ENCODE data around the gene WDR44.

Gene WDR44

GRCh38 chrX:118498755-118499154 lies 152.8 kb downstream of the WDR44 start:
- DNase-seq (ENCODE audit: low spot score): no peak
- no peak for TF ChIP-seq CTCF (IDR thresholded peaks at IDR 0.05; ENCODE audit: borderline replicate concordance, control extremely low read depth, extremely low read depth, insufficient read depth, missing control alignments)
- in situ Hi-C loops (cut with MboI; ENCODE audit: low sequenced_read_pairs, unreplicated experiment): no loop called here

GRCh38 chrX:118499295-118499694 lies 153.4 kb downstream of the WDR44 start:
- TF ChIP-seq CTCF (IDR thresholded peaks at IDR 0.05; ENCODE audit: borderline replicate concordance, control extremely low read depth, extremely low read depth, insufficient read depth, missing control alignments): no peak
- DNase-seq (ENCODE audit: low spot score): no peak

More at GRCh38 chrX:118499295-118499694, 153.4 kb downstream of the WDR44 start:
- in situ Hi-C loops (cut with MboI; ENCODE audit: low sequenced_read_pairs, unreplicated experiment): no loop called here
